GM12874 (cell line): ENCODE results near the gene ITGAX.

ENCODE experiments used
- CTCF ChIP-seq: IDR thresholded peaks from 2 replicates; pipeline ENCODE4 v1.5.1; 2011; ENCODE audit warnings: low read depth, mild to moderate bottlenecking, control low read depth, low read length, moderate library complexity; ENCODE audit not compliant: insufficient read depth

Gene ITGAX

GRCh38 chr16:31367853-31368252, 12.9 kb downstream of the ITGAX start:
- no peak for TF ChIP-seq CTCF

GRCh38 chr16:31371008-31371407, 16.0 kb downstream of the ITGAX start:
- TF ChIP-seq CTCF = no peak

DNA sequence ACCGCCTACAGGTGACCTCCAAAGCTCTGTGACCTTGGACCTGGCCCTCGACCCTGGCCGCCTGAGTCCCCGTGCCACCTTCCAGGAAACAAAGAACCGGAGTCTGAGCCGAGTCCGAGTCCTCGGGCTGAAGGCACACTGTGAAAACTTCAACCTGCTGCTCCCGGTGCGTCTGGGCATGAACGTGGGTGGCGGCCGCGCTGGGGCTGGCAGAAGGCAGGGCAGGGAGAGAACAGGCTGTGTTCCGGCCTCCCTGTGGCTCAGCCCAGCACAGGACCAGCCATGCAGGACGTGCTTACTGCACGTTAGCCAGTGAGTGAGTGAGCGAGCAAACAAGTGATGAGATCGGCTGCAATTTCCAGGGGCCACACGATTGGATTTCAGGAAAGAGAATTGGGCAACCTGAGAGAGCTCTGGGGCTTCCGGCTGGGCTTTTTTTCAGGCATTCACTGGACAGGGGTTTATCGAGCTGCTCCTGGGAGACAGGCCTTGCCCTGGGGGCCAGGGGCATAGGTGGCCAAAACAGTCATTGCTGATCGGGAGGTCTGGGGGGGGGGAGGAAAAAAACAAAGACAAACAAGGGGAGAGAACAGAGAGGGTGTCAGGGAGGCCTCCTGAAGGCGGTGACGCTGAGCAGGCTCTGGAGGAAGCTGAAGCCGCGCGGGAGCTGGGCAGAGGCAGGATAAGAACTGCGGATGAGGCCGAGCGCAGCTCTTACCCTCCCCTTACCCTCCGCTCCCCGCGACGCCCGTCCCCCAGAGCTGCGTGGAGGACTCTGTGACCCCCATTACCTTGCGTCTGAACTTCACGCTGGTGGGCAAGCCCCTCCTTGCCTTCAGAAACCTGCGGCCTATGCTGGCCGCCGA, 16.9 kb downstream of the ITGAX start:
- TF ChIP-seq CTCF = no peak

DNA sequence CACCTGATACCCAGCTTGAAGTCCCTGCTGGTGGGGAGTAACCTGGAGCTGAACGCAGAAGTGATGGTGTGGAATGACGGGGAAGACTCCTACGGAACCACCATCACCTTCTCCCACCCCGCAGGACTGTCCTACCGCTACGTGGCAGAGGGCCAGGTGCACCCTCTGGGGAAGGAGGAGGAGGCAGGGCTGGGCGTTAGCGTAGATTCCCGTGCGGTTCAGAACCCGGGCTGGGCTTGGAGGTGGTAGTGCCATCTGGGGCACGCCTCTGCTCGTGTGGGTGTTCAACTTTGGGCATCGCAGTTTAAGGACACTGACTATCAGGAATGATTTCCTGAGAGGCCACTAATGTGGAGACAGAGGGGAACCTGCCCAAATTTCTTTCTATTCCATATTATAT, 18.3 kb downstream of the ITGAX start:
- TF ChIP-seq CTCF = no peak

- TF ChIP-seq CTCF = no peak
Observed at GRCh38 chr16:31375231-31375630, 20.3 kb downstream of the ITGAX start.

DNA sequence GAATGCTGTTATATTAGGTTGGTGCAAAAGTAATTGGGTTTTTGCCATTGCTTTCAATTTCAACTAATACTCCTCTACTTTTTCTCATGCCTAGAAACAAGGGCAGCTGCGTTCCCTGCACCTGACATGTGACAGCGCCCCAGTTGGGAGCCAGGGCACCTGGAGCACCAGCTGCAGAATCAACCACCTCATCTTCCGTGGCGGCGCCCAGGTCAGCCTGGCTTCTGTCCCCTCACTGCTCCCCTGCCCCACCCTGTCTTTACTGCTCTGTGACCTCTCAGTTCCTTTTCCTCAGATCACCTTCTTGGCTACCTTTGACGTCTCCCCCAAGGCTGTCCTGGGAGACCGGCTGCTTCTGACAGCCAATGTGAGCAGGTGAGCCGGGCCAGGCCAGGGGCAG, 21.7 kb downstream of the ITGAX start:
- no peak for TF ChIP-seq CTCF

- TF ChIP-seq CTCF = no peak
Observed at GRCh38 chr16:31377210-31377903, 22.4 kb downstream of the ITGAX start.
